ENCODE measurements around the gene RHCG.

Gene RHCG

DNA sequence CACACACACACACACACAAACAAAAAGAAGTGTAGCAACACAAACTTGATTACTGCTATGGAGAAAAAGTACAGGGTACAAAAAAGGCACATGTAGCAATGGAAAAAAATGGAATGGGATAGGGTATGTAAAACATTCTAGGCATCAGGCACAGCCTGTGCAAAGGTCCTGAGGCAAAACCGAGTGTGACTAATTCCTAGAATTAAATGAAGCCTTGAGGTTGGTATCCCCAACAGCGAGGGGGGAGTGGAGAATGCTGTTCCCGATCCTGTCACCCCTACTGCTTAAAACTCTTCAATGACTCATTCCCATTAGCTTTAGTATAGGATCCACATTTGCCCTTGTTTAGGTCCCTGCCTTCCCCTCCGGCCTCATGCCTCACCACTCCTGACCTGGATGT, 37.9 kb downstream of the RHCG start:
- DNase-seq (ENCODE audit: low read depth) = no peak
- no peak for TF ChIP-seq CTCF (IDR thresholded peaks at IDR 0.05; ENCODE audit: insufficient read depth, low read depth, low read length, missing control alignments)

GRCh38 chr15:89457086-89457485, 39.3 kb downstream of the RHCG start:
- DNase-seq (ENCODE audit: low read depth) = no peak
- H3K4me3 ChIP-seq (ENCODE audit: low read length) = no peak overlapping the region
- no peak for TF ChIP-seq CTCF (IDR thresholded peaks at IDR 0.05; ENCODE audit: insufficient read depth, low read depth, low read length, missing control alignments)

More for the DNA sequence above, 37.9 kb downstream of the RHCG start:
- no peak overlapping the region for H3K4me3 ChIP-seq (ENCODE audit: low read length)

GRCh38 chr15:89455535-89455934, 40.8 kb downstream of the RHCG start:
- TF ChIP-seq CTCF (IDR thresholded peaks at IDR 0.05; ENCODE audit: insufficient read depth, low read depth, low read length, missing control alignments) = no peak
- H3K4me3 ChIP-seq (ENCODE audit: low read length) = no peak overlapping the region
- no peak for DNase-seq (ENCODE audit: low read depth)

GRCh38 chr15:89452330-89452836, 44.0 kb downstream of the RHCG start:
- DNase-seq (ENCODE audit: low read depth) = no peak
- TF ChIP-seq CTCF (IDR thresholded peaks at IDR 0.05; ENCODE audit: insufficient read depth, low read depth, low read length, missing control alignments) = no peak
- no peak overlapping the region for H3K4me3 ChIP-seq (ENCODE audit: low read length)

DNA sequence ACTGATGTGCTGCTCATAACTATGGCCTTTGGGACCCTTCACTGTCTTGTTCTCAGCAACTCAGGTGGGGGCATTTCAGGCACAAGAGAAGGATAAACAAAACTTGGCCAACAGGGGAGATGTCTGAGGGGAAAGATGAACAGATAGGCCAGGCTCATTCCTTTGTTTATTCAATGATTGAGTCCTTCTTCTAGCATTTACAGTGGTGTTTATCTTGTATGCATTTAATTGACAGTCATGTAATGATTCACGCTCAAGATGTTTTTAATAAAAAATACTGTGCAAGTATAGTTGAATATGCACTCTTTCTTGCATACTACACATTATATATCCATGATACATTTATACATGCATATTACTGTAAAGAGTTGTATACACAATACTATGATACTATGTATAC, 44.5 kb downstream of the RHCG start:
- DNase-seq (ENCODE audit: low read depth) = no peak
- no peak overlapping the region for H3K4me3 ChIP-seq (ENCODE audit: low read length)
- TF ChIP-seq CTCF (IDR thresholded peaks at IDR 0.05; ENCODE audit: insufficient read depth, low read depth, low read length, missing control alignments) = no peak

GRCh38 chr15:89450076-89451006, 46.0 kb downstream of the RHCG start:
- no peak for DNase-seq (ENCODE audit: low read depth)
- H3K4me3 ChIP-seq (ENCODE audit: low read length) = no peak overlapping the region
- TF ChIP-seq CTCF (IDR thresholded peaks at IDR 0.05; ENCODE audit: insufficient read depth, low read depth, low read length, missing control alignments) = no peak

All from epithelial cell of esophagus (primary cell).